HG03135 (cell line): ENCODE measurements around the gene DDIT3.
"Not testable (repeated sequence)": the region's sequence is repeated elsewhere in the genome, so short reads cannot be mapped to it uniquely, and the experiment has no call there.

Experiments
- ATAC-seq: cut with Tn5 transposase; IDR thresholded peaks from one replicate; pipeline ENCODE4 v1.9.1; 2021; ENCODE audit warnings: mild to moderate bottlenecking, moderate library complexity; ENCODE audit not compliant: unreplicated experiment

DDIT3 gene

DNA sequence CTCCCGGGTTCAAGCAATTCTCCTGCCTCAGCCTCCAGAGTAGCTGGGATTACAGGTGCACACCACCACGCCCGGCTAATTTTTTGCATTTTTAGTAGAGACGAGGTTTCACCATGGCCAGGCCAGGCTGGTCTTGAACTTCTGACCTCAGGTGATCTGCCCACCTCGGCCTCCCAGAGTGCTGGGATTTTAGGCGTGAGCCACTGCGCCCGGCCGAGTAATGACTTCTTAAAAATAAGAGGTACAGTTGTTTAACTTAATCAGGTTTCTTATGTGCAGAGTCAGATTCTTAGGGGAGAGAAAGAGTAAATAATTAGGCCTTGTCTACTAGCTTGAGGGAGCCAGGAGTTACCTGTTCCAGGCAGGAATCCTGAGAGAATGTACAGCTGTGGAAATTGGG lies 6.1 kb downstream of the DDIT3 start:
- not testable (repeated sequence) for ATAC-seq

DNA sequence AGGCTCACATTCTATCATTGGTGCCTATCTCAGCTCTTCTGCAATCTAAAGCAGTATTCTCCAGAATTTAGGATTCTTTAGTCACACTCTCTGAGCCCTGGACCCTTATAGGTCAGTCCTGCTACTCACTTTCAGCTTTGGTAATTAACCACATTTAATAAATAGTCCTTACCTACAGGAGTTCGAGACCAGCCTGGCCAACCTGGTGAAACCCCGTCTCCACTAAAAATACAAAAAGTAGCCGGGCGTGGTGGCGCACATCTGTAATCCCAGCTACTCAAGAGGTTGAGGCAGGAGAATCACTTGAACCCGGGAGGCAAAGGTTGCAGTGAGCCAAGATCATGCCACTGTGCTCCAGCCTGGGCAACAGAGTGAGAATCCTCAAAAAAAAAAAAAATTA lies 6.6 kb downstream of the DDIT3 start:
- ATAC-seq = not testable (repeated sequence)

GRCh38 chr12:57513266-57513665 lies 7.0 kb downstream of the DDIT3 start:
- no peak for ATAC-seq

DNA sequence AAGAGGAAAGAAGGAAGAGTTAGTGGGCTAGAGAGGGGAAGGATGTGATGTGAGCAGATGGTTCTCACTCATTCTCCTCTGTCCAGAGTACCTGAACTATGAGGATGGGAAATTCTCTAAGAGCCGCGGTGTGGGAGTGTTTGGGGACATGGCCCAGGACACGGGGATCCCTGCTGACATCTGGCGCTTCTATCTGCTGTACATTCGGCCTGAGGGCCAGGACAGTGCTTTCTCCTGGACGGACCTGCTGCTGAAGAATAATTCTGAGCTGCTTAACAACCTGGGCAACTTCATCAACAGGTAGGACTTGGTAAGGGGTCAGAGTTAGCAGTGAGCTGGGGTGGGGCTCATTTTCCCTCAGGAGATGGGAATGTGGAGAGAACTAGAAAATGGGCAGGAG lies 7.6 kb downstream of the DDIT3 start:
- ATAC-seq = no peak

DNA sequence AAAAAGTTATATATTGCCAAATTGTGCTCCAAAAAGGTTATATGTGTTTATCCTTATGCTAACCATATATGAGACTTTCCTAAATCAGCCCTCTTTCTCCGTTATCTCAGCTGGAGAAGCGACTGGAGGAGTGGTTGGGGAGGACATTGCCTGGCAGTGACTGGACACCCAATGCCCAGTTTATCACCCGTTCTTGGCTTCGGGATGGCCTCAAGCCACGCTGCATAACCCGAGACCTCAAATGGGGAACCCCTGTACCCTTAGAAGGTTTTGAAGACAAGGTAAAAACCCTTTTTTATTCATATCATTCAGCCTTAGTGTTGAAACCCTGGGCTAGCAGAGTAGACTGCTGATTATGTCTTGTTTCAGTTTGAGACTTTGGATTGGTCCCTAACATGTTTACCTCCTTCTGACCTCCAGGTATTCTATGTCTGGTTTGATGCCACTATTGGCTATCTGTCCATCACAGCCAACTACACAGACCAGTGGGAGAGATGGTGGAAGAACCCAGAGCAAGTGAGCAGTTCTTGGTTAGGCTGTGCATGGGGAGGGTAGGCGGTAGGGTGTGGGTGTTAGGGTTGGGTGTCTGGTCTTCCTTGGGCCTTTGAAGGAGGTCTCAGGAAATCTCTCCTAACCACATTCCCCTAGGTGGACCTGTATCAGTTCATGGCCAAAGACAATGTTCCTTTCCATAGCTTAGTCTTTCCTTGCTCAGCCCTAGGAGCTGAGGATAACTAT lies 8.6 kb downstream of the DDIT3 start:
- no peak for ATAC-seq

DNA sequence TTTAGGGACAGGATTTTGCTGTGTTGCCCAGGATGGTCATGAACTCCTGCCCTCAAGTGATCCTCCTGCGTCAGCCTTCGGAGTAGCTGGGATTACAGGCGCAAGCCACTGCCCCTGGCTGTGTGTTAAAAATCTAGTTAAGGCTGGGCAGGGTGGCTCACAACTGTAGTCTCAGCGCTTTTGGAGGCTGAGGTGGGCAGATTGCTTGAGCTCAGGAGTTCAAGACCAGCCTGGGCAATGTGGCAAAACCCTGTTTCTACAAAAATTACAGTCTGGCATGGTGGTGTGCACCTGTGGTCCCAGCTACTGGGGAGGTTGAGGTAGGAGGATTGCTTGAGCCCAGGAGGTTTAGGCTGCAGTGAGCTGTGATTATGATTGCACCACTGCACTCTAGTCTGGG lies 9.2 kb downstream of the DDIT3 start:
- ATAC-seq = no peak

DNA sequence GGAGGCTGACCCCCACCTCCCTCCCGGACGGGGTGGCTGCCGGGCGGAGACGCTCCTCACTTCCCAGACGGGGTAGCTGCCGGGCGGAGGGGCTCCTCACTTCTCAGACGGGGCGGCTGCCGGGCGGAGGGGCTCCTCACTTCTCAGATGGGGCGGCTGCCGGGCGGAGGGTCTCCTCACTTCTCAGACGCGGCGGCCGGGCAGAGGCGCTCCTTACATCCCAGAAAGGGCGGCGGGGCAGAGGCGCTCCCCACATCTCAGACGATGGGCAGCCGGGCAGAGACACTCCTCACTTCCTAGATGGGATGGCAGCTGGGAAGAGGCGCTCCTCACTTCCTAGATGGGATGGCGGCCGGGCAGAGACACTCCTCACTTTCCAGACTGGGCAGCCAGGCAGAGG lies 12.5 kb downstream of the DDIT3 start:
- not testable (repeated sequence) for ATAC-seq

- not testable (repeated sequence) for ATAC-seq
Observed at GRCh38 chr12:57506541-57506940, 13.8 kb downstream of the DDIT3 start.

- not testable (repeated sequence) for ATAC-seq
Observed at GRCh38 chr12:57502311-57502969, 17.9 kb downstream of the DDIT3 start.

GRCh38 chr12:57500213-57500612 lies 20.1 kb downstream of the DDIT3 start:
- no peak for ATAC-seq

- ATAC-seq = no peak
Observed at GRCh38 chr12:57498571-57498970, 21.7 kb downstream of the DDIT3 start.

- ATAC-seq = no peak
Observed at GRCh38 chr12:57498132-57498502, 22.2 kb downstream of the DDIT3 start.

GRCh38 chr12:57497223-57498131 lies 22.8 kb downstream of the DDIT3 start:
- ATAC-seq = no peak

- ATAC-seq = no peak
Observed at GRCh38 chr12:57496822-57497221, 23.5 kb downstream of the DDIT3 start.

DNA sequence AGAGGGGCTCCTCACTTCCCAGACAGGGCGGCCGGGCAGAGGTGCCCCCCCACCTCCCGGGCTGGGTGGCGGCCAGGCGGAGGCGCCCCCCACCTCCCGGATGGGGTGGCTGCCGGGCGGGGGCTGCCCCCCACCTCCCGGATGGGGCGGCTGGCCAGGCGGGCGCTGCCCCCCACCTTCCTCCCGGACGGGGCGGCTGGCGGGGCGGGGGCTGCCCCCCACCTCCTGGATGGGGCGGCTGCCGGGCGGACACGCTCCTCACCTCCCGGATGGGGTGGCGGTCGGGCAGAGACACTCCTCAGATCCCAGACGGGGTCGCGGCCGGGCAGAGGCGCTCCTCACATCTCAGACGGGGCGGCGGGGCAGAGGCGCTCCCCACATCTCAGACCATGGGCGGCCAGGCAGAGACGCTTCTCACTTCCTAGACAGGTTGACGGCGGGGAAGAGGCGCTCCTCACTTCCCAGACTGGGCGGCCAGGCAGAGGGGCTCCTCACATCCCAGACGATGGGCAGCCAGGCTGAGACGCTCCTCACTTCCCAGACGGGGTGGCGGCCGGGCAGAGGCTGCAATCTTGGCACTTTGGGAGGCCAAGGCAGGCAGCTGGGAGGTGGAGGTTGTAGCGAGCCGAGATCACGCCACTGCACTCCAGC lies 25.1 kb downstream of the DDIT3 start:
- not testable (repeated sequence) for ATAC-seq

GRCh38 chr12:57491393-57492280 lies 28.7 kb downstream of the DDIT3 start:
- no peak for ATAC-seq

- no peak for ATAC-seq
Observed at GRCh38 chr12:57490126-57490525, 30.2 kb downstream of the DDIT3 start.

DNA sequence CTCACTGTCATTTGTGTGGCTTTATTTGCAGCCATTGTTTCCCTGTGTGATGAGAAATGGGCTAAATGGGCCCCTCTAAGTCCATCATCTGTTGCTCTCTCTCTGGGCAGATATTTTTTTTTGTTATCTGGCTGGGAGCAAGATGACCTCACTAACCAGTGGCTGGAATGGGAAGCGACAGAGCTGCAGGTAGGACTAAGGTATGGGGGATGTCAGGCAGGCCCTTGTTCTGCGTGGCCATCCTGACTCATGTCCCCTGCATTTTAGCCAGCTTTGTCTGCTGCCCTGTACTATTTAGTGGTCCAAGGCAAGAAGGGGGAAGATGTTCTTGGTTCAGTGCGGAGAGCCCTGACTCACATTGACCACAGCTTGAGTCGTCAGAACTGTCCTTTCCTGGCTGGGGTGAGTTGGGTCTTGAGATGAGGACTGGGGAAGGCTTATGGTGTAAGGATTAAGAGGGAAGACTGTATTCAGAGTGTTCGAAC lies 31.1 kb downstream of the DDIT3 start:
- no peak for ATAC-seq

- no peak for ATAC-seq
Observed at GRCh38 chr12:57488402-57489156, 31.7 kb downstream of the DDIT3 start.
